GM13977 (cell line): ENCODE measurements around the gene FXR2.

Source experiments
- DNase-seq: peaks from one replicate; pipeline ENCODE4 v3.0.0; 2012; ENCODE audit warnings: low spot score
- CTCF ChIP-seq: IDR thresholded peaks from 2 replicates; pipeline ENCODE4 v1.5.1; 2012; ENCODE audit warnings: mild to moderate bottlenecking, control low read depth; ENCODE audit not compliant: insufficient read depth; ENCODE audit errors: extremely low read depth, missing control alignments
- in situ Hi-C: fragments of 300-500 bp; cut with MboI; formaldehyde crosslinking; loops from one replicate; pipeline ENCODE4 v1.12.0; 2022; ENCODE audit warnings: low sequenced_read_pairs, low pct_unique_long_range_greater_than_20kb, mixed read lengths, inconsistent platforms; ENCODE audit not compliant: unreplicated experiment

FXR2 gene

GRCh38 chr17:7560172-7561027 is 54.3 kb downstream of the FXR2 start:
- peak; percentile 69 for TF ChIP-seq CTCF
- in situ Hi-C loops, result loop anchor here (25.0 kb wide), 1 partner anchor 198 kb away; the partner anchor contains the start of genes KCTD11 and TMEM95
- DNase-seq, result peak; percentile 66

GRCh38 chr17:7559320-7560171 is 55.2 kb downstream of the FXR2 start:
- no peak for DNase-seq
- in situ Hi-C loops, result loop anchor here (5.0 to 25.0 kb wide), 2 partner anchors 42 to 197 kb away; partner anchors contain the start of genes KCTD11 and TMEM95
- no peak for TF ChIP-seq CTCF

GRCh38 chr17:7558544-7559319 is 56.0 kb downstream of the FXR2 start, which contains the start of gene TNFSF13:
TNFSF13 (plus strand) TSS chr17:7558750; CDS start chr17:7559040, 290 bp downstream.
- TF ChIP-seq CTCF, result no peak
- no peak for DNase-seq
- in situ Hi-C loops, result loop anchor here (5.0 to 25.0 kb wide), 2 partner anchors 41 to 196 kb away; partner anchors contain the start of genes KCTD11 and TMEM95

GRCh38 chr17:7557775-7558543 is 56.7 kb downstream of the FXR2 start:
- in situ Hi-C loops, result loop anchor here (5.0 to 25.0 kb wide), 2 partner anchors 41 to 196 kb away; partner anchors contain the start of genes KCTD11 and TMEM95
- DNase-seq, result peak; percentile 65
- no peak for TF ChIP-seq CTCF

DNA sequence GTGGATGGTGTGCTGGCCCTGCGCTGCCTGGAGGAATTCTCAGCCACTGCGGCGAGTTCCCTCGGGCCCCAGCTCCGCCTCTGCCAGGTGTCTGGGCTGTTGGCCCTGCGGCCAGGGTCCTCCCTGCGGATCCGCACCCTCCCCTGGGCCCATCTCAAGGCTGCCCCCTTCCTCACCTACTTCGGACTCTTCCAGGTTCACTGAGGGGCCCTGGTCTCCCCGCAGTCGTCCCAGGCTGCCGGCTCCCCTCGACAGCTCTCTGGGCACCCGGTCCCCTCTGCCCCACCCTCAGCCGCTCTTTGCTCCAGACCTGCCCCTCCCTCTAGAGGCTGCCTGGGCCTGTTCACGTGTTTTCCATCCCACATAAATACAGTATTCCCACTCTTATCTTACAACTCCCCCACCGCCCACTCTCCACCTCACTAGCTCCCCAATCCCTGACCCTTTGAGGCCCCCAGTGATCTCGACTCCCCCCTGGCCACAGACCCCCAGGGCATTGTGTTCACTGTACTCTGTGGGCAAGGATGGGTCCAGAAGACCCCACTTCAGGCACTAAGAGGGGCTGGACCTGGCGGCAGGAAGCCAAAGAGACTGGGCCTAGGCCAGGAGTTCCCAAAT is 57.4 kb downstream of the FXR2 start:
- DNase-seq, result no peak
- no peak for TF ChIP-seq CTCF
- in situ Hi-C loops, result loop anchor here (5.0 to 25.0 kb wide), 2 partner anchors 40 to 195 kb away; partner anchors contain the start of genes KCTD11 and TMEM95
